Stimulated activated CD4-positive, alpha-beta T cell treated with anti-CD3 and anti-CD28 coated beads, Interleukin-12 subunit alpha, Interleukin-12 subunit beta, amount 100 ng/mL, for 24 hours (primary cell): ENCODE measurements around the gene PLAGL2.
"Not testable (repeated sequence)": the region's sequence is repeated elsewhere in the genome, so short reads cannot be mapped to it uniquely, and the experiment has no call there.

Experiments used
- DNase-seq, 2 experiments: peaks; one replicate each; pipeline ENCODE4 v3.0.0-alpha.2; 2020; ENCODE audit warnings: low read depth in 2 of 2

The PLAGL2 gene

GRCh38 chr20:32183947-32184635 is 23.5 kb downstream of the PLAGL2 start:
- no peak for DNase-seq

GRCh38 chr20:32181606-32182005 is 25.9 kb downstream of the PLAGL2 start:
- DNase-seq, result no peak

GRCh38 chr20:32179934-32180333 is 27.6 kb downstream of the PLAGL2 start:
- DNase-seq, result no peak

GRCh38 chr20:32179515-32179914 is 28.0 kb downstream of the PLAGL2 start:
- DNase-seq, result no peak

GRCh38 chr20:32177696-32178095 is 29.8 kb downstream of the PLAGL2 start:
- DNase-seq, result not testable (repeated sequence)

GRCh38 chr20:32168184-32168910 is 39.2 kb downstream of the PLAGL2 start:
- no peak for DNase-seq

GRCh38 chr20:32167552-32167951 is 40.0 kb downstream of the PLAGL2 start:
- no peak for DNase-seq

GRCh38 chr20:32165836-32166545 is 41.6 kb downstream of the PLAGL2 start:
- no peak for DNase-seq

GRCh38 chr20:32164984-32165735 is 42.4 kb downstream of the PLAGL2 start:
- no peak for DNase-seq

- no peak for DNase-seq
These were observed 43.6 kb downstream of the PLAGL2 start for GRCh38 chr20:32163951-32164350.

GRCh38 chr20:32162351-32162750 is 45.2 kb downstream of the PLAGL2 start:
- no peak for DNase-seq

GRCh38 chr20:32160341-32160740 is 47.2 kb downstream of the PLAGL2 start:
- no peak for DNase-seq

GRCh38 chr20:32159766-32160221 is 47.7 kb downstream of the PLAGL2 start:
- DNase-seq, result no peak

GRCh38 chr20:32158943-32159660 is 48.4 kb downstream of the PLAGL2 start:
- DNase-seq, result no peak

- no peak for DNase-seq
These were observed 49.2 kb downstream of the PLAGL2 start for GRCh38 chr20:32158351-32158750.

- DNase-seq, result no peak
These were observed 49.9 kb downstream of the PLAGL2 start for GRCh38 chr20:32157611-32158010.

- no peak for DNase-seq
These were observed 52.2 kb downstream of the PLAGL2 start for GRCh38 chr20:32155017-32155981.

GRCh38 chr20:32153771-32154170 is 53.8 kb downstream of the PLAGL2 start:
- DNase-seq, result no peak

GRCh38 chr20:32153156-32153665 is 54.3 kb downstream of the PLAGL2 start:
- DNase-seq, result no peak
